IPS-18c (cell line): ENCODE results near the gene CENPV.
A peak's percentile ranks its signal among the peaks of the same experiment; 100 is the strongest.
"Not testable (repeated sequence)": the region's sequence is repeated elsewhere in the genome, so short reads cannot be mapped to it uniquely, and the experiment has no call there.

Experiments
- H3K4me3 ChIP-seq: 2 replicates; pipeline ENCODE4 v1.7.0; 2013; ENCODE audit warnings: low read depth, mild to moderate bottlenecking, low read length, moderate library complexity; ENCODE audit not compliant: insufficient read depth
- H3K9me3 ChIP-seq: one replicate; pipeline ENCODE4 v1.6.1; 2013; ENCODE audit warnings: mild to moderate bottlenecking, low read length, moderate library complexity; ENCODE audit not compliant: control insufficient read depth, insufficient read depth

CENPV gene

GRCh38 chr17:16353317-16354174 lies at the start of gene CENPV:
TSS of gene CENPV (minus strand) at chr17:16353469. CDS start at chr17:16353436, 33 bp downstream.
- Histone ChIP-seq H3K4me3 (peak within 1 kb of the TSS; percentile 82), H3K9me3 (no peaks in the 10 kb centered on the region)

DNA sequence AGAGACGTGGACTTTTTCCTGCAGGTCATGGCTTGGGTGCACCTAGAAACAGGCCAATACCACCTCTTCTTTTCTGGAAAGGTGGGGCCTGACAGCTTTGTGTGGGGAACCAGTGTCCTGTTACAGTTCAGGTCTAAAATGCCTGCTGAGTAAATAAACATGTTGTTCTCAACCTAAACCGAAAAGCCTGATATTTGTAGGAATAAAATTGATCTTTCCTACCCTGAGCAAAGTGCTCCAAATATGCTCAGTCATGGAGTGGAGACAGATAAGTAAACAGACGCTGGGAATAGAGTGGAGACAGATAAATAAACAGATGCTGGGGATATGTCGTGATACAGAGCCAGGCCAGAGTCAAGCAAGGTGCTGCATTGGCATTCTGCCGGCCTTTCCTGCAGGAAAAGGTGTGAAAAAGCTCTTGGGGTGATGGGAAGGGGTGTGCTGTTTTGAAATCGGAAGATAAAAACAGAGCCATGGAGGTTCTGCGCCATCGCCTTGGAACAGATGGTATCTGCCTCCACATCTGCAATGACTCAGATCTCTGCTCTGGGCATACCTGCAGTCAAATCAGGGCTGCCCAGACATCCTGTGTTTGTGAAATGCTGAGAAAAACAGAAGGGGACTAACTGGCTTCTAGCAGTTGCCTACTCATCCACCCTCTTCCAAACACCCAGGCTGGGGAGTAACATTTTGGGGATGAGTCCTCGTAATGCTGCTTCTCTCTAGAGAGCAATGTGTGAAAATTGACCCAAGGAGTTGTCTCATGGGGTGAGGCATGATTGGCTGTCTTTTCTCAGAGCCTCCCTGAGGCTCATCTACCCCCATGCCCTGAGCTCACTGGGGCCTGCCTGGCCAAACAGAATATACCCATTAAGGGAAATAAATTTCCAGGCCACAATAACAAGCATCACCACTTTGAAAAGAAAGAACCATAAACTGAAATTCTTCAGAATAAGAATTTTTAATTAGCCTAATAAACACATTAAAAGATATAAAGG lies 45.3 kb upstream of the CENPV start:
- Histone ChIP-seq H3K4me3 (no peak overlapping the region), H3K9me3 (no peaks in the 10 kb centered on the region)

GRCh38 chr17:16396693-16397092 lies 43.4 kb upstream of the CENPV start:
- H3K4me3 ChIP-seq, H3K9me3 ChIP-seq: not testable (repeated sequence)

DNA sequence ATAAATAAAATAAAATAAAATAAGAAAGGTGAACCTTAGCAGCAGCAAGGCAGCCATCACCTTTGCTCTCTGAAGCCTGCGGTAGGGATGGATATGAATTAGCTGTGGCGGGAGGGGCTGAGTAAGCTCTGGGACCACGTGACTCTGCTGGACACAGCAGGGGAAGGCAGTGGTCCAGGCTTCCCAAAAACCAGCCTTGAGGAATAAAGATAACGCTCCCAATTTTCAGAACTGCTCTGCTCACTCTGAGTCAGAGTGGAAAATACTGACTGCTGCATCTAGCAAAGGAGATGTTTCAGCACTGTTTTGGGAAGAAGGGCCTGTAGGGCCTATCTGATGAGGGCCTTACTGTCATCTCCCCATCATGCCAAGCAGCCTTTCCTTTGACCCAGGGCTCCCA lies 42.6 kb upstream of the CENPV start:
- H3K4me3 ChIP-seq, H3K9me3 ChIP-seq: not testable (repeated sequence)

DNA sequence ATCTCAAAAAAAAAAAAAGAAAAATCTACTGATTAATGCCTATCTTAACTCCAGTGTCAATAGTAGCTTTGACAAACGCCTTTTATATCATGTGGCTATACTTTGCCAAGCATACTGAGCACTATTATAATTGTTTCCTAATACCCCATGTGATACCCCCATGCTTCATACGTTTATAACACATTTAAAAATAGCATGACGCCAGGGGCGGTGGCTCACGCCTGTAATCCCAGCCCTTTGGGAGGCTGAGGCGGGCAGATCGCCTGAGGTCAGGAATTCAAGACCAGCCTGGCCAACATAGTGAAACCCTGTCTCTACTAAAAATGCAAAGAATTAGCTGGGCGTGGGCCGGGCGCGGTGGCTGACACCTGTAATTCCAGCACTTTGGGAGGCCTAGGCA lies 39.2 kb upstream of the CENPV start:
- not testable (repeated sequence) for H3K4me3 ChIP-seq, H3K9me3 ChIP-seq

GRCh38 chr17:16391451-16391850 lies 38.2 kb upstream of the CENPV start:
- H3K9me3 ChIP-seq: no peaks in the 10 kb centered on the region
- H3K4me3 ChIP-seq: no peak overlapping the region

DNA sequence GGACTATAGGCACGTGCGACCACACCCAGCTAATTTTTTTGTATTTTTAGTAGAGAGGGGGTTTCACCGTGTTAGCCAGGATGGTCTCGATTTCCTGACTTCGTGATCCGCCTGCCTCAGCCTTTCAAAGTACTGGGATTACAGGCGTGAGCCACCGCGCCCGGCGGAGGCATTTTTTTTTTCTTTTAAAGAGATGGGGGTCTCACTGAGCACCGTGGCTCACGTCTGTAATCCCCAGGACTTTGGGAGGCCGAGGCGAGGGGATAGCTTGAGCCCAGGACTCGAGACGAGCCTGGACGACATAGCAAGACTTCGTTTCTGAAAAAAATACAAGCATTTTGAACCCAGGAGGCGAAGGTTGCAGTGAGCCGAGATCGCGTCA lies 32.8 kb upstream of the CENPV start:
- not testable (repeated sequence) for H3K9me3 ChIP-seq
- peak overlapping the region; percentile 46; the same call in 1 of the 2 replicates for H3K4me3 ChIP-seq

DNA sequence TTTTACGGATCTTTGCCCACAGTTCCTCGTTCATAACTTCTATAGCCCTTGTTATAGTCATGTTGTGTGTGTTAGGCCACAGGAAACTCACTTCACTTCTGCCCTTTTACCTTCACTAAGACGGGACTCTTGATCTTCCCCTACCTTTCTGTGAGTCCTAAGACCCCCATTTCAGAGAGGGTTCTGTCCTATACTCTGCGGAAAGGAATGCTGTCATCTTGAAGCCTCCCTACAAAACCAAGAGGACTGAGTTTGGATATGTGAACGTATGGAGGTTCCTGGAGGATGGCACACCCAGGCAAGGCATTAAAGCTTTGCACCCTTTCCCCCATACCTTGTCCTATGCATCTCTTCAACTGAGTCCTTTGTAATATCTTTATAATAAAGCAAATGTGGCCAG lies 31.3 kb upstream of the CENPV start:
- Histone ChIP-seq H3K4me3 (no peak overlapping the region), H3K9me3 (peaks cover 2% of the 10 kb centered on the region)

GRCh38 chr17:16383772-16384287 lies 30.6 kb upstream of the CENPV start:
- no peak overlapping the region for H3K4me3 ChIP-seq
- peaks cover 2% of the 10 kb centered on the region for H3K9me3 ChIP-seq

DNA sequence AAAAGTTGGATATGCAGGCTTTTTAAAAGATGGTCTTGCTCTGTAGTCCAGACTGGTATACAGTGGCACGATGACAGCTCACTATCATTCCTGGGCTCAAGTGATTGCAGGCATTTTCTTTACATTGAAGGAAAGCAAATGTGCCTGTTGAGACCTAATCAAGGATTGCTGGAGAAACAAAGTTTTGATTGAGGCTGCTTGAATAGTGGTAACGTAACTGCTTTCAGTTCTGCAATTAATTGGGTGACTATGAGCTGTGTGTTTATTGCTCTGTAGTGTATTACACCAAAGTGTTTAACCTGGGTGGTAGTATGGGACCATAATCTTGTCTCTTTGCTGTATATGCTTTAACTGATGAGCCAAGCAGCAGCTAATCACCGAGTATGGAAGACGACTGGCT lies 29.9 kb upstream of the CENPV start:
- H3K9me3 ChIP-seq: peaks cover 2% of the 10 kb centered on the region
- no peak overlapping the region for H3K4me3 ChIP-seq

GRCh38 chr17:16381496-16381820 lies 28.2 kb upstream of the CENPV start:
- H3K4me3 ChIP-seq: peak overlapping the region; percentile 94
- peaks cover 2% of the 10 kb centered on the region for H3K9me3 ChIP-seq

DNA sequence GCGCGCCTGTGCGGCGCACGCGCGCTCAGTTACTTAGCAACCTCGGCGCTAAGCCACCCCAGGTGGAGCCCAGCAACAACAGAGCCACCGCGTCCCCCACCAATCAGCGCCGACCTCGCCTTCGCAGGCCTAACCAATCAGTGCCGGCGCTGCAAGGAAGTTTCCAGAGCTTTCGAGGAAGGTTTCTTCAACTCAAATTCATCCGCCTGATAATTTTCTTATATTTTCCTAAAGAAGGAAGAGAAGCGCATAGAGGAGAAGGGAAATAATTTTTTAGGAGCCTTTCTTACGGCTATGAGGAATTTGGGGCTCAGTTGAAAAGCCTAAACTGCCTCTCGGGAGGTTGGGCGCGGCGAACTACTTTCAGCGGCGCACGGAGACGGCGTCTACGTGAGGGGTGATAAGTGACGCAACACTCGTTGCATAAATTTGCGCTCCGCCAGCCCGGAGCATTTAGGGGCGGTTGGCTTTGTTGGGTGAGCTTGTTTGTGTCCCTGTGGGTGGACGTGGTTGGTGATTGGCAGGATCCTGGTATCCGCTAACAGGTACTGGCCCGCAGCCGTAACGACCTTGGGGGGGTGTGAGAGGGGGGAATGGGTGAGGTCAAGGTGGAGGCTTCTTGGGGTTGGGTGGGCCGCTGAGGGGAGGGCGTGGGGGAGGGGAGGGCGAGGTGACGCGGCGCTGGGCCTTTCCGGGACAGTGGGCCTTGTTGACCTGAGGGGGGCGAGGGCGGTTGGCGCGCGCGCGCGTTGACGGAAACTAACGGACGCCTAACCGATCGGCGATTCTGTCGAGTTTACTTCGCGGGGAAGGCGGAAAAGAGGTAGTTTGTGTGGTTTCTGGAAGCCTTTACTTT lies 27.6 kb upstream of the CENPV start, which contains the start of gene UBB:
TSS of gene UBB (plus strand) at position 452 of the 856 bp plus-strand sequence. CDS start 817 bp downstream, outside the sequence.
- H3K4me3 ChIP-seq: peak within 1 kb of the TSS; percentile 94

DNA sequence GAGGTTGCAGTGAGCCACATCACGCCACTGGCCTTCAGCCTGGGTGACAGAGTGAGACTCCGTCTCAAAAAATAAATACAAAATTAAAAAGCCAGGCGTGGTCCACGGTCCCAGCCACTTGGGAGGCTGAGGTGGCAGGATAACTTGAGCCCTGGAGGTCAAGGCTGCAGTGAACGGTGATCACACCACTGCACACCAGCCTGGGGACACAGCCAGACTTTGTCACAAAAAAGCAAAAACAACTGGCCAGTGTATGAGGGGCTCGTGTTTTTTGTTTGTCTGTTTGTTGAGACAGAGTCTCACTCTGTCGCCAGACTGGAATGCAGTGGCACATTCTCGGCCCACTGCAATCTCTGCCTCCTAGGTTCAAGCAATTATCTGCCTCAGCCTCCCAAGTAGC lies 26.4 kb upstream of the CENPV start:
- Histone ChIP-seq H3K9me3 (peaks cover 2% of the 10 kb centered on the region), H3K4me3 (no peak overlapping the region)

More for the DNA sequence above, 27.6 kb upstream of the CENPV start, which contains the start of gene UBB:
- H3K9me3 ChIP-seq: peaks cover 2% of the 10 kb centered on the region

- Histone ChIP-seq H3K9me3 (peaks cover 2% of the 10 kb centered on the region), H3K4me3 (no peak overlapping the region)
These were observed 25.5 kb upstream of the CENPV start for GRCh38 chr17:16378636-16379282.

GRCh38 chr17:16377941-16378341 lies 24.7 kb upstream of the CENPV start:
- H3K4me3 ChIP-seq: no peak overlapping the region
- peaks cover 2% of the 10 kb centered on the region for H3K9me3 ChIP-seq

GRCh38 chr17:16374146-16374938 lies 21.1 kb upstream of the CENPV start:
- no peaks in the 10 kb centered on the region for H3K9me3 ChIP-seq
- no peak overlapping the region for H3K4me3 ChIP-seq
